DMS 273 (cell line): ENCODE data around the gene FOLR2.

ENCODE experiments used
- DNase-seq: peaks from one replicate; lab custom pipeline; 2025; ENCODE audit not compliant: unreplicated experiment; lab: John Stamatoyannopoulos, UW

Gene FOLR2

GRCh38 chr11:72267956-72268617, 51.5 kb downstream of the FOLR2 start:
- no peak for DNase-seq
